ENCODE measurements around the gene LGALS13.

DNA sequence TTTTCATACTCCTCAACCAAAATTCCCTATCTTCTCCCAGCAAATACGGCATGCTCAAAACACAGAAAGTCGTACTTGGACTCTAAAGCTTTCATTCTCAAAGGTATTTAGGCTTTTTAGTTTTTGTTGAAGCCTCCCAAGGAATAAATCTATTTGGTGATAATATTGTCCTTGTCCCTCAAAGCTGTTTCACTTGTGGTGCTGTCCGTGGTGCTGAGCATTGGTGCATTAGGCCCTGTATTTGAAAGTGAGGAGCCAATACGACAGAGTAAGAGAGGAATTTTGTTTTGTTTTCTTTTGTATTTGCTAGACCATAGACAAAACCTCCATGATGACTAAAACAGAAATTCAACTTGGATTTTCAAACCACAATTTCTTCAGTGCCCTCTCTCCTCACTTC, 3.2 kb upstream of the LGALS13 start:
- no peak for TF ChIP-seq EZH2 (IDR thresholded peaks at IDR 0.05; ENCODE audit: low read depth)
- TF ChIP-seq CTCF (conservative IDR thresholded peaks at IDR 0.05): no peak
